ENCODE data around the gene PXN. TPM values are rescaled to one million over a fixed set of nuclear protein-coding genes. Genes with fewer than 3 reads are reported as not detected.

PXN gene
- total and polyA plus RNA-seq, 10 of the 15 experiments (the other 5 are each of a cell fraction or from before 2014, with no cell fraction given): 1.0 to 32.0 (median 11.5) TPM

GRCh38 chr12:120181991-120182631 lies 83.4 kb downstream of the PXN start:
- Histone ChIP-seq H3K27ac (ENCODE audit: control insufficient read depth, insufficient read depth) (peak overlapping the region; percentile 14), H3K79me2 (ENCODE audit: control insufficient read depth, insufficient read depth, low read length) (peaks cover 9% of the 10 kb centered on the region), H2AFZ (ENCODE audit: control insufficient read depth, low read depth, low read length) (no peak overlapping the region), H3K36me3 (ENCODE audit: control insufficient read depth in 2 of 2, insufficient read depth in 2 of 2, low read length in 1 of 2) (peaks cover 42 to 54% of the 10 kb centered on the region in 2 experiments), H3K27me3 (replicated peaks in 1 of 2; ENCODE audit: control insufficient read depth in 2 of 2, insufficient read depth in 2 of 2, low read length in 1 of 2) (no peaks in the 10 kb centered on the region), H3K4me3 (no peak overlapping the region), H3K4me1 (ENCODE audit: control insufficient read depth, insufficient read depth, low read length) (peaks cover 10% of the 10 kb centered on the region; the same call in 1 of the 2 replicates), H3K4me2 (ENCODE audit: control insufficient read depth, insufficient read depth) (no peak overlapping the region), H3K9me3 (replicated peaks; ENCODE audit: control insufficient read depth, insufficient read depth, low read length) (no peaks in the 10 kb centered on the region), H3K9ac (ENCODE audit: control insufficient read depth, insufficient read depth, low read length) (no peak overlapping the region), H4K20me1 (ENCODE audit: control insufficient read depth, insufficient read depth) (no peaks in the 10 kb centered on the region)
- WGBS (ENCODE audit: insufficient coverage, insufficient replicate concordance, low lambda C conversion rate, missing lambda C conversion rate): 96% methylated on average over 8 of the region's 8 CpGs
- TF ChIP-seq IKZF1 (conservative IDR thresholded peaks at IDR 0.05) (0 out of 2 replicates have a peak, but pooled peaks have one; percentile 10), TCF7 (IDR thresholded peaks at IDR 0.05; ENCODE audit: borderline replicate concordance) (no peak), RFX5 (IDR thresholded peaks at IDR 0.05; ENCODE audit: low read depth, low read length) (no peak), CTCF (IDR thresholded peaks at IDR 0.05 in 2 of 3, conservative IDR thresholded peaks at IDR 0.05 in 1 of 3; ENCODE audit: control insufficient read depth in 2 of 3, extremely low read depth in 1 of 3, insufficient read depth in 1 of 3, low read depth in 3 of 3, low read length in 3 of 3) (0 out of 6 replicates have a peak, but pooled peaks of 1 of the 3 experiments have one; percentile 3), SPI1 (IDR thresholded peaks at IDR 0.05; ENCODE audit: borderline replicate concordance, insufficient read depth, low read depth, low read length) (peak; percentile 55; the same call in 1 of the 2 replicates), ZBTB40 (IDR thresholded peaks at IDR 0.05; ENCODE audit: borderline replicate concordance) (no peak)
- intact Hi-C loops (cut with micrococcal nuclease; ENCODE audit: unreplicated experiment): no loop called here
- SMC1A ChIA-PET (ENCODE audit: uncharacterized antibody, unreplicated experiment): interaction anchor here (0.6 to 1.4 kb wide), 2 partner anchors 19 to 49 kb away, joined by 3 to 4 read pairs; partner anchors contain the start of gene RPLP0
- TSS peak; percentile 26 for BruUV-seq (replicated peaks)
- in situ Hi-C loops (cut with MboI): no loop called here
- POLR2A ChIA-PET: no interaction called here
- peak; percentile 64 for ATAC-seq
- DNase-seq (ENCODE audit: low read depth, low spot score): no peak
- RAD21 ChIA-PET (ENCODE audit: unreplicated experiment): interaction anchor here (0.6 kb wide), 1 partner anchor 20 kb away, joined by 3 read pairs; no protein-coding TSS in a partner anchor
- FAIRE-seq: no peak
- CTCF ChIA-PET: interaction anchor here (0.6 to 1.2 kb wide), 2 partner anchors 15 to 173 kb away, joined by 3 to 5 read pairs; no protein-coding TSS in a partner anchor
